Measurements from ENCODE around the gene CTTNBP2NL. TPM values are rescaled to one million over a fixed set of nuclear protein-coding genes. Genes with fewer than 3 reads are reported as not detected.

Gene CTTNBP2NL
- total RNA-seq, 4 donors from 2014 or later: 44.6 to 64.8 (median 52.4) TPM

DNA sequence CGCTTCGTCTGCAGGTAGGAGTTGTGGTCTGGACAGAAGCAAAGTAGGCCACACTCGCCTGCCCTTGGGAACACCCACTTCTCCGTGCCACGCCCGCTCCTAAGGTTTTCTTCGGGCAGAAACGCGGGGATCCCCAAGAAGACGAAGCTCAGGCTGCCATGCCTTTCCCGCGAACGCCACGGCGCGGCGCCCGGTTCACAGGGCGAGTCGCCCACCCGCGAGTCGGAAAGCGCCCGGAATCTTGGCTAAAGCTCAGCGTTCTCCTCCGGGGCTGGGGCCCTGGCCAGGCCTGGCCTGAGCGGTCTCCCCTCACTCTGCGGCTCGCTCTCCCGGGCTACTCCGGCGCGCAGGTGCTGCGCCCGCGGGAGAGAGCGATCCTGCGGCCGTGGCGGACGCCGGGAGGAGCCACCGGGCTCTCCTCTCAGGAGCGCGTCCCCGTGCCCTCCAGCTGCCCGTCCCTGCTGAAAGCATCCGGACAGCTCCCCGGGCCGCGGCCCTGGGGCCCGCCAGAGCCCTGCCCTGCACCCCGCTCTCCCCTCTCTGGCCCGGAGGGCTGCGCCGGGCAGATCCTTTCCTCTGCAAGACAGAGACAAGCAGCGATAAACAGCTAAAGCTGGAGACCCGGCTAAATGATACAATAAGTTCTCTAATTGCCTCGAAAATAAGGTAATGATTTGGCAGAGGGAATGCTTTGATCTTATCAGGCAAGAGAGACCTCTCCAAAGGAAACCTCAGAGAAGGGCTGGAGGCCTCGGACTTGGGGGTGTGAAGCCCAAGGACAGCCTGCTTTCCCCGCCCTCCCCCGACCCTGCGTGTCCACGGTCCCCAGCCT, 106.0 kb downstream of the CTTNBP2NL start:
- H3K27ac ChIP-seq: peak overlapping the region; percentile 26 to 56 (median 50)

GRCh38 chr1:112502826-112503225, 106.8 kb downstream of the CTTNBP2NL start:
- Histone ChIP-seq H3K4me1 (peaks cover 7 to 18% (median 14%) of the 10 kb centered on the region in 4 donors), H3K27ac (peak overlapping the region in 2 of 4 donors; percentile 46 to 54), H3K36me3 (no peaks in the 10 kb centered on the region), H3K9me3 (no peaks in the 10 kb centered on the region), H3K27me3 (peaks cover 33% of the 10 kb centered on the region), H3K4me3 (no peak overlapping the region)
- no peak for DNase-seq
- 74 to 89% methylated on average over 1 to 2 of the region's 2 CpGs for WGBS, 2 donors (ENCODE audit: low coverage in 1 of 2)
- no peak for TF ChIP-seq POLR2AphosphoS5 (IDR thresholded peaks at IDR 0.05)
- TF ChIP-seq, protein P1, sequence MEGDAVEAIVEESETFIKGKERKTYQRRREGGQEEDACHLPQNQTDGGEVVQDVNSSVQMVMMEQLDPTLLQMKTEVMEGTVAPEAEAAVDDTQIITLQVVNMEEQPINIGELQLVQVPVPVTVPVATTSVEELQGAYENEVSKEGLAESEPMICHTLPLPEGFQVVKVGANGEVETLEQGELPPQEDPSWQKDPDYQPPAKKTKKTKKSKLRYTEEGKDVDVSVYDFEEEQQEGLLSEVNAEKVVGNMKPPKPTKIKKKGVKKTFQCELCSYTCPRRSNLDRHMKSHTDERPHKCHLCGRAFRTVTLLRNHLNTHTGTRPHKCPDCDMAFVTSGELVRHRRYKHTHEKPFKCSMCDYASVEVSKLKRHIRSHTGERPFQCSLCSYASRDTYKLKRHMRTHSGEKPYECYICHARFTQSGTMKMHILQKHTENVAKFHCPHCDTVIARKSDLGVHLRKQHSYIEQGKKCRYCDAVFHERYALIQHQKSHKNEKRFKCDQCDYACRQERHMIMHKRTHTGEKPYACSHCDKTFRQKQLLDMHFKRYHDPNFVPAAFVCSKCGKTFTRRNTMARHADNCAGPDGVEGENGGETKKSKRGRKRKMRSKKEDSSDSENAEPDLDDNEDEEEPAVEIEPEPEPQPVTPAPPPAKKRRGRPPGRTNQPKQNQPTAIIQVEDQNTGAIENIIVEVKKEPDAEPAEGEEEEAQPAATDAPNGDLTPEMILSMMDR (IDR thresholded peaks at IDR 0.05): no peak
- in situ Hi-C loops (cut with MboI; ENCODE audit: low pct_ligation_motif_present in 1 of 4, low pct_unique_long_range_greater_than_20kb in 1 of 4, low sequenced_read_pairs in 3 of 4) (loop anchor here in 3 of 4 donors (5.0 to 25.0 kb wide), 3 partner anchors 109 to 204 kb away; partner anchors contain the start of genes CAPZA1 (in 2 of the 3), ST7L (in 2 of the 3) and RHOC (in 1 of the 3)), intact Hi-C loops (cut with DNase I; ENCODE audit: low total_unique reads) (no loop called here)

More for the DNA sequence above, 106.0 kb downstream of the CTTNBP2NL start:
- intact Hi-C loops (cut with DNase I; ENCODE audit: low total_unique reads): no loop called here
- Histone ChIP-seq H3K4me1 (peaks cover 4 to 14% (median 11%) of the 10 kb centered on the region in 4 donors), H3K27me3 (peaks cover 27% of the 10 kb centered on the region), H3K4me3 (peak overlapping the region; percentile 25 to 69 (median 43)), H3K9me3 (no peaks in the 10 kb centered on the region), H3K36me3 (no peaks in the 10 kb centered on the region)
- WGBS, 2 donors (ENCODE audit: low coverage in 1 of 2): 5% methylated on average over 46 of the region's 65 CpGs; no CpG with 5 or more reads in 1 of the 2 donors
- TF ChIP-seq POLR2AphosphoS5 (IDR thresholded peaks at IDR 0.05) (peak in 1 of 3 donors; percentile 10), EP300 (IDR thresholded peaks at IDR 0.05; ENCODE audit: low read depth) (no peak), POLR2A (IDR thresholded peaks at IDR 0.05) (no peak)
- TF ChIP-seq, protein P1 (IDR thresholded peaks at IDR 0.05): peak; percentile 61 to 83 (median 69)
- in situ Hi-C loops (cut with MboI; ENCODE audit: low pct_ligation_motif_present in 1 of 4, low pct_unique_long_range_greater_than_20kb in 1 of 4, low sequenced_read_pairs in 3 of 4): loop anchor here in 3 of 4 donors (5.0 to 25.0 kb wide), 3 partner anchors 110 to 205 kb away; partner anchors contain the start of genes CAPZA1 (in 2 of the 3), ST7L (in 2 of the 3) and RHOC (in 1 of the 3)
- peak; percentile 79 for DNase-seq

DNA sequence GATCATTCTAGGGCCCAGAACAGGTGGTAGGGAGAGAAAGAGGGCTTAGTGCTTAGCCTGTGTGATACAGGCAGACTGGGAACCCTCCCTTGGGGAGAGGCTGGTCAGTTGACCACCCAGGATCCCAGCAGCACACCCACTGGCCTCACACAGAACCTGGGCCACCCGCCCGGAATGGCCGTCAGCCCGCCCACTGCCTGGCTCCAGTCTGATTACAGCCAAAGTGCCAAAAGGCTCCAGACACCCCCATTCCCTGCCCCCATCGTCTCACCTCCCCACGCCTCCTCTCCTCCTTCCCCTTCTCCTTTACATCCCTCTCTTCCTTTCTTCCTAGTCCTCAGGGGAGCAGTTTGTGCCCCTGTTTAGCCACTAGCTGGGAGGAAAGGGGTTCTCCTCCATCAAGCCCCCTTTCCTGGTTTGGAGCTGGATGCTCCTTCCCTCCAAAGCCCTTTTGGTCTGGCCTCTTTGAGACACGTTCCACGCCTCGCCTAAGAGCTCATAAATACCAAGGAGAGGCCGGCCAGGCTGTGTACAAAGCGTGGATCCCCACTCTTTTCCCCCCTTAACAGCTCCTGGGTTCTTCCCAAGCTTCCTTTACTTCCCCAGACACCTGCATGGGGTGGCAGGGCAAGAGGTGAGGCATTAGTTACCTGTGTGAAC, 108.1 kb downstream of the CTTNBP2NL start:
- no peaks in the 10 kb centered on the region for H3K9me3 ChIP-seq
- 21 to 65% methylated on average over 5 to 11 of the region's 11 CpGs for WGBS, 2 donors (ENCODE audit: low coverage in 1 of 2)
- H3K27me3 ChIP-seq: peaks cover 46% of the 10 kb centered on the region
- no peaks in the 10 kb centered on the region for H3K36me3 ChIP-seq
- no peak for DNase-seq
- no peak overlapping the region for H3K27ac ChIP-seq
- no peak overlapping the region for H3K4me3 ChIP-seq
- in situ Hi-C loops (cut with MboI; ENCODE audit: low pct_ligation_motif_present in 1 of 4, low pct_unique_long_range_greater_than_20kb in 1 of 4, low sequenced_read_pairs in 3 of 4) (loop anchor here in 3 of 4 donors (5.0 to 25.0 kb wide), 3 partner anchors 108 to 203 kb away; partner anchors contain the start of genes CAPZA1 (in 2 of the 3), ST7L (in 2 of the 3) and RHOC (in 1 of the 3)), intact Hi-C loops (cut with DNase I; ENCODE audit: low total_unique reads) (no loop called here)
- peaks cover 14 to 29% (median 26%) of the 10 kb centered on the region in 4 donors for H3K4me1 ChIP-seq
- TF ChIP-seq EP300 (IDR thresholded peaks at IDR 0.05; ENCODE audit: low read depth): no peak
- TF ChIP-seq, protein P1 (IDR thresholded peaks at IDR 0.05): no peak
- no peak for TF ChIP-seq POLR2A (IDR thresholded peaks at IDR 0.05)
- TF ChIP-seq POLR2AphosphoS5 (IDR thresholded peaks at IDR 0.05): no peak
